ENCODE data around the gene ATP9B.

- TF ChIP-seq ARNTL (CRISPR knock-in tag; IDR thresholded peaks at IDR 0.05; ENCODE audit: borderline replicate concordance, low read depth) (no peak), RARB (CRISPR knock-in tag; IDR thresholded peaks at IDR 0.05) (no peak), PATZ1 (CRISPR knock-in tag; IDR thresholded peaks at IDR 0.05; ENCODE audit: borderline replicate concordance) (no peak), CSDC2 (CRISPR knock-in tag; IDR thresholded peaks at IDR 0.05) (no peak), PPARA (CRISPR knock-in tag; IDR thresholded peaks at IDR 0.05; ENCODE audit: borderline replicate concordance) (no peak)
These were observed 309.5 kb downstream of the ATP9B start for GRCh38 chr18:79378536-79379250.
